Mesenteric fat pad (tissue), 1 donor: ENCODE measurements around the gene EDA. TPM values are rescaled to one million over a fixed set of nuclear protein-coding genes. Genes with fewer than 3 reads are reported as not detected.
A peak's percentile ranks its signal among the peaks of the same experiment; 100 is the strongest.

Experiments used
- DNase-seq: peaks from one replicate; pipeline ENCODE4 v3.0.0-alpha.2; 2020; ENCODE audit warnings: low spot score
- microRNA-seq: library from miRNA; unstranded; fragments of <30 nt; microRNA quantifications from one replicate; pipeline ENCODE4 v1.2.0, GENCODE V29; 2020; ENCODE audit warnings: borderline number of aligned reads
- total RNA-seq: library from RNA; stranded (reverse); fragmentation: NEBNext Ultra II Directional; extraction: Animal tissue kit (Norgen Biotek cat#: 25700); gene quantifications from one replicate; pipeline ENCODE4 v1.2.1, GENCODE V29; 2021
- donor health status: DM: yes; HTN: yes; CAD: no.

EDA gene
- total RNA-seq, 1 donor from 2014 or later: 3.1 TPM

DNA sequence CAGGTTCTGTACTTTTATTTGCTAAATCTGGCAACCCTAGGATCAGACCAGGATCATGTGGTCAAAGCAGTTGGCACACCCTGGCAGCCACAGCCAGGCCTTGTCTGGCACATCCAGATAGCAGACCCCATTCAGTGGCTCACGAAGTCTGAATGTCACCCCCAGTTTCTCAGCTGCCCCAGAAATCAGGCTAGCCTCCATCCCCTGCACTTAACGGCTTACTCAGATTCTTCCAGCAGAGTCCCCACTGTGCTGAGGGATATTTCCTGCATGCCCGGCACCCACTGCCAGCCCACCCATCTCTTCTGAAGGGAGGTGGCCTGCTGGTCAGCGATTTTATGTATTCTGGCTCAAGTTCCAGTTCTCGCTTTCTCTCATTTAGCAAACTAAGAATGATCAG is 438.5 kb downstream of the EDA start:
- DNase-seq: peak; percentile 62

DNA sequence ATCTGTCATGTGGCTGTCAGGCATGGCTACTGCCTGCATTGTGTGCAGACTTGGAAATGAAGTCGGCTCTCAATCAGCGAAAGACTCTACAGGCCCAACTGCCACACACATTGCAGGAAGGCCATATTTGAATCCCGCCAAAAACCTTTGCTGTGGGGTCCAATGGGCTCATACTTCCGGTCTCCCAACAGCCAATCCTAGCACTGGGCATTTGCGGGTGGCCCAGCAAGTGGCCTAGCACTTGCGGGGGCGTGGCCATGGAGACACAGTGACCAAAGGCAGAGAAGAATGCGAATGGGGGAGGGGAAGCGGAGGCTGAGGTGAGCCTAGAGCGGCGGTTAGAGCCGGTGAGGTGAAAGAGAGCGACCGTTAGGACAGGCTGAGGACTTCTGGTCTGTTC is 446.2 kb downstream of the EDA start, which contains the start of gene OTUD6A:
OTUD6A (plus strand) TSS at position 382 of the 400 bp plus-strand sequence. CDS start 68 bp downstream, outside the sequence.
- DNase-seq: no peak

DNA sequence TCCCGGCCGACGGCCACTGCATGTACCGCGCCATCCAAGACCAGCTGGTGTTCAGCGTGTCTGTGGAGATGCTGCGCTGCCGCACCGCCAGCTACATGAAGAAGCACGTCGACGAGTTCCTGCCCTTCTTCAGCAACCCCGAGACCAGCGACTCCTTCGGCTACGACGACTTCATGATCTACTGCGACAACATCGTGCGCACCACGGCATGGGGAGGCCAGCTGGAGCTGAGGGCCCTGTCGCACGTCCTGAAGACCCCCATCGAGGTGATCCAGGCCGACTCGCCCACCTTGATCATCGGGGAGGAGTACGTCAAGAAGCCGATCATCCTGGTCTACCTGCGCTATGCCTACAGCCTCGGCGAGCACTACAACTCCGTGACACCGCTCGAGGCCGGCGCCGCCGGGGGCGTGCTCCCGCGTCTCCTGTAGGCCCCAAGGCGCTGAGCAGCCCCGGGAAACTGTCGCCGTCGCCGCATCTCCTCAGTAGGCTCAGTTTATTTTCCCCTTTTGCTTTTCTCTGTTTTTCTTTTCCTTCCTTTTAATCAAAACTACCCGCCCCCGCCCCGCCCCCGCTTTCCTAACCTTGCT is 447.1 kb downstream of the EDA start:
- DNase-seq: no peak

DNA sequence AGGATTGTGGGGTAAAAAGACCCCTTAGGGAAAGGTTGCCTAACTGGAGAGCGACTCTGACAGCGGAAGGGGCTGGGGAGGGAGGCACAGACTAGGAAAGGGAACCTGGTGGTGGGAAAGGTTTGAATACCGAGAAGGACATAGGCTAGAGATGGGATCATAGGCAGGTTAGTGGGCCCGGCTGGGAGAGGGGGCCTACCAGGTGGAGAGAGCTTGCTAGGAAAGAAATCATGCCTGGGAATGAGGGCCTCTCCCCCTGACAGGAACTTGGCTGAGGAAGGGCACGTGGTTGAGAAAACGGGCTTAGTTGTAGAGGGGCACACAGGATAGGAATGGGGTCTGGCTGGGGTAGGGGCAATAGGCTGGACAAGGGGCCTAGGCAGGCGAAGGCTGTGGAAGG is 450.7 kb downstream of the EDA start:
- DNase-seq: no peak

DNA sequence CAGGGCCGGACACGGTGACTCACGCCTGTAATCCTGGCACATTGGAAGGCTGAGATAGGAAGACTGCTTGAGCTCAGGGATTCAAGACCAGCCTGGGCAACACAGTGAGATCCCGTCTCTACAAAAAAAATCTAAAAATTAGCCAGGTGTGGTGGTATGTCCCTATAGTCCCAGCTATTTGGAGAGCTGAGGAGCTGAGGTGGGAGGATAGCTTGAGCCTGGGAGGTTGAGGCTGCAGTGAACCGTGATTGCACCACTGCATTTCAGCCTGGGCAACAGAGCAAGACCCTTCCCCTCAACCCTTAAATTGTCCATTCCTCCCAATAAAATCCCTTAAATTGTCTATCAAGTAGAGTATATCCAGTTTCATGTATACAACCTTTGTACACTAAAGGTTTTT is 463.4 kb downstream of the EDA start:
- no peak for DNase-seq

DNA sequence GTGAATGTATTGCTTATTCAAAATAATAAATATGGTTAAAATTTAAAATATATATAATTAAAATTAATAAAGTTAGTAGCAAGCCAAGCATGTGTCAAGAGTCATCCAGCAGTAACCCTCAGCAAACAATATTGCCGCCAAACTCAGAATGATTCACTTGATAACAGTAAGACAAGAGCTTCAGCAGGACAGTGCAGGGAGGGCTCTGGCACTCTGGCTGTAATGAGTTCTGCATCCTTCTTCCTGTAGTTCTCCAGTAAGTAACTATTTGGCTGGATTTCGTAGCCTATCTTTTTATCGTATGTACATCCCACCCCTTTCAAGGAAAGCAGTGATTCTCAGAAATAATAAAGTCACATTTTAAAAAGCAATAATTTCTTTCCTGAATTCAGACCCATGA is 464.0 kb downstream of the EDA start:
- DNase-seq: no peak

DNA sequence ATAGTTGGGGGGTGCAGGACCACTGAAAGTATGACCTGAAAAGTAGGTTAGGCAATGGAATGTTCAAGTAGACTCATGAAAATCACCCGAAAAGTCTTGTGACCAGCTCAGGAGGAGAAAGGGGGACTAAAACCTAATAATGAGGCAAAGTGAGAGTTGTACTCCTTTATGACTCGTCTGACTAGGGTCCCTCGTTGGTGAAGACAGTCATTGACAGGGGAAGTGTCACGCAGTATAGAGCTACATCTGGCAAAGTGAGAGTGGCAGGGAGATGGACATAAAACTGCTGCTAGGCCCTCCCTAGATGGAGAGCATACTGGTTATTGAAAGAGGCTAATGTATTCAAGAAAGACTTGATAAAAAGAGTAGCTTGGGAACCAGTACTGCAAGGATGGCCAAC is 466.8 kb downstream of the EDA start:
- no peak for DNase-seq

DNA sequence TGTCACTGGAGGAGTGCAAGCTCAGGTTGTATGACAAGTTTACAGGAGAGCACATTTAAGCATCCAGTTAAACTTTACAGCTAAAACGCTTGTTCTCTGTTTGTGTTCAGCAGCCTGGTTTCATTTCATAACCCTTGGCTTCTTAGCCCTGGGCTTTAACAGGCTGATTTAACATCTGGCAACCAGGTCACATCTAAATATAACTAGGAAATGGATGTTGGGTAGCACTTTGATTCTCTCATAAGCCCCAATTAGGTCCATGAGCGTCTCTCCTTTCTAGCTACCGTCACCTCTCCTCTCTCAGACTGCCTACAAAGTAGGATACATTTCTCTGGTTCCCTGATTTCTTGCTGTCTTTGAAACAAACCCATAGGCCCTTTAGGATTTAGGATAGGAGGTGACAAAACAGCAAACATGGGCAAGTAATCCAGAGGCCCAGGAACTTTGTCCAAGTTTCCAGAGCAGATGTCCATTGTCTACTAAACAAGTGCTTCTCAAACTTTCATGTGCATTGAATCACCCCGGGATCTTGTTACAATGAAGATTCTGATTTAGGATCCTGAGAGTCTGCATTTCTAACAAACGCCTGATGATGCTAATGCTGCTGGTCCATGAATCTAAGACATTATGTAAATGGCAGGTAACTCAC is 468.8 kb downstream of the EDA start:
- no peak for DNase-seq

DNA sequence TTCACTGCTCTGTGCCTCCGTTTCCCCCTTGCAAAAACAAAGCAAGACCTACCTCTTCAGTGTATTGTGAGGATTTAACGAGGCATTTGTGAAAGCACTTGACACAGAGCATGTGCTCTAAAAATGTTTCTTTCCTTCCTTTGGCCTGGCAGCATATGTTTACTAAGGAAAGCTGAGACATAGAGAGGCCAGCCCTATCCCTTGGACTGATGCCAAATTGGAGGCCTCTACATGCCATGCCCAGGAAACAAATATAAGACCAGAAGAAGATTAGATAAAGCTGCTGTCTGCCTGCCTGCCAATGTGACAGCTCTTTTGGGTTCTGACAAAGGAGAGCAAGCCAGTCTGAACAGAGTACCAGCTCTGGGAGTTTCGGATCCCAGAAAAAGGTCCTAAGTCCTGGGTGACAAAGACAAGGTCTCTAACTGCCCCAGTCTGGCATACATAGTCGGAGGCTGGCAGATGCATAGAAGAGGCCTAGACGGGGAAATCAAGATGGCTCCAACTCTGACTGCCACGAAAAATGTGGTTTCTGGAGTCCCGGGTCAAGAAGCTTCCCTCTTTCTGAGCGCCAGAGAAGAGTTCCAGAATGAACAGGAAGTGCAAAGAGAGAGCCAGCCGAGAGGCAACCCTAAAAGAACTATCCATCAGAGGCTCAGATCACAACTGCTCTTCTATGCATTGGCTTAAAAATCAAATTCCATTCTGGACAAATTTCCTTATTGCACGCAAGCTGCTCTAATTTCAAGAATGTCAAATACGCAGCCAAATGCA is 472.1 kb downstream of the EDA start:
- no peak for DNase-seq

DNA sequence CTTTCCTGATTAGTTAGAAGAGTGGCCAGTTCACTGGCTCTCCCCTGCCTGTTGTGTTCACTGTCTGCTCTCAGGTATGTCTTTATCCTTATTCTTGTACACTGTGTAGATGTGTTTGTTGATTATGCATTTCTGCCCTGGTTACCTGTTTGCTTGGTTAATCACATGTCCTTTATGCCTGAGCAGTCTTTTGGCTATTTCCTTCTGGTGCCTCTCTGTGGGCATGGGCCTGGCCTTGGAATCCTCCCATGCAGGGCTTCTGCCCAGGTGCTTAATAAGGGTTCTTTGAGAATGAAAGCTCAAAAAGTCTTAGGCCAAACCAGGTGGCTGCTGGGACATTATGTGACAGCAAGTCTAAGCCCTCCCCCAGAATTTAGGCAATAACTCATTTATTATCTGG is 472.8 kb downstream of the EDA start:
- DNase-seq: no peak

Small RNA genes lying within 50 kb of the gene (microRNA-seq; reads per million reads assigned to microRNA genes)
- not detected for gene MIR676

Other genes starting within 250 kb of the EDA start
- 0.32 TPM for gene NALF2, start 111.8 kb upstream of the EDA start, total RNA-seq